Keratinocyte (primary cell): ENCODE measurements around the gene BBS9. TPM values are rescaled to one million over a fixed set of nuclear protein-coding genes. Genes with fewer than 3 reads are reported as not detected.

Source experiments
- DNase-seq: peaks from one replicate; pipeline ENCODE4 v3.0.0-alpha.2; 2011; ENCODE audit warnings: low read depth, missing footprints, low spot score
- FAIRE-seq: peaks from 2 replicates; lab custom pipeline; 2011; peaks lifted over from hg19 to GRCh38; lab: Jason Lieb, UNC
- H2AFZ ChIP-seq: 2 replicates; pipeline ENCODE4 v1.6.0; 2012; ENCODE audit warnings: low read length, control low read depth, inconsistent platforms; ENCODE audit not compliant: control insufficient read depth
- H3K27ac ChIP-seq: 2 replicates; pipeline ENCODE4 v1.5.1; 2011; ENCODE audit warnings: low read length; ENCODE audit not compliant: control insufficient read depth, insufficient read depth
- H3K27me3 ChIP-seq: 3 replicates; pipeline ENCODE4 v1.6.0; 2011; ENCODE audit warnings: low read length; ENCODE audit not compliant: control insufficient read depth, insufficient read depth; ENCODE audit errors: extremely low read depth
- H3K36me3 ChIP-seq, 2 experiments: 2 replicates in 1 of 2; 3 replicates in 1 of 2; pipeline ENCODE4 v1.5.1; 2011; ENCODE audit warnings: low read length in 2 of 2, mild to moderate bottlenecking in 1 of 2; ENCODE audit not compliant: control insufficient read depth in 2 of 2, insufficient read depth in 2 of 2; ENCODE audit errors: extremely low read depth in 1 of 2
- H3K4me1 ChIP-seq: 3 replicates; pipeline ENCODE4 v1.5.1; 2011; ENCODE audit warnings: low read length; ENCODE audit not compliant: control insufficient read depth, insufficient read depth; ENCODE audit errors: extremely low read depth
- H3K4me2 ChIP-seq: 3 replicates; pipeline ENCODE4 v1.6.0; 2011; ENCODE audit warnings: low read depth, low read length; ENCODE audit not compliant: control insufficient read depth, insufficient read depth; ENCODE audit errors: extremely low read depth
- H3K4me3 ChIP-seq, 3 experiments: fragments of 200-600 bp in 1 of 3; sonication (generic) in 1 of 3; 2 replicates in 2 of 3; 3 replicates in 1 of 3; pipeline ENCODE4 v1.5.1; 2011 to 2016; ENCODE audit warnings: low read length in 3 of 3, mild to moderate bottlenecking in 3 of 3, control low read depth in 2 of 3, inconsistent platforms in 1 of 3, low read depth in 1 of 3, mixed read lengths in 1 of 3, mixed run types in 1 of 3, moderate library complexity in 1 of 3; ENCODE audit not compliant: control insufficient read depth in 2 of 3, insufficient read depth in 2 of 3; ENCODE audit errors: extremely low read depth in 1 of 3
- H3K79me2 ChIP-seq: 2 replicates; pipeline ENCODE4 v1.6.0; 2012; ENCODE audit warnings: low read length; ENCODE audit not compliant: control insufficient read depth, insufficient read depth
- H3K9ac ChIP-seq: 3 replicates; pipeline ENCODE4 v1.6.0; 2011; ENCODE audit warnings: low read length; ENCODE audit not compliant: control insufficient read depth, insufficient read depth; ENCODE audit errors: extremely low read depth
- H3K9me1 ChIP-seq: 3 replicates; pipeline ENCODE4 v1.6.0; 2011; ENCODE audit warnings: low read length; ENCODE audit not compliant: control insufficient read depth, insufficient read depth; ENCODE audit errors: extremely low read depth
- H3K9me3 ChIP-seq: 2 replicates; pipeline ENCODE4 v1.5.1; 2012; ENCODE audit warnings: low read depth, low read length; ENCODE audit not compliant: control insufficient read depth
- H4K20me1 ChIP-seq: 3 replicates; pipeline ENCODE4 v1.6.0; 2011; ENCODE audit warnings: low read length; ENCODE audit not compliant: control insufficient read depth, insufficient read depth; ENCODE audit errors: extremely low read depth
- CTCF ChIP-seq, 3 experiments: IDR thresholded peaks in 1 of 3; conservative IDR thresholded peaks in 1 of 3; optimal IDR thresholded peaks in 1 of 3; 2 replicates in 2 of 3; 3 replicates in 1 of 3; pipeline versions ENCODE3 to v1.5.1; 2011; ENCODE audit warnings: low read length in 3 of 3, mild to moderate bottlenecking in 3 of 3, moderate library complexity in 2 of 3, control low read depth in 1 of 3, inconsistent platforms in 1 of 3; ENCODE audit not compliant: insufficient read depth in 2 of 3; ENCODE audit errors: extremely low read depth in 1 of 3
- EZH2 ChIP-seq: IDR thresholded peaks from one replicate; pipeline ENCODE4 v1.6.1; 2012; ENCODE audit warnings: inconsistent platforms, mild to moderate bottlenecking, low read length, moderate library complexity
- dilution Hi-C: fragments of 300-500 bp; cut with MboI; formaldehyde crosslinking; loops from one replicate; pipeline ENCODE4 v1.7.0; 2020; ENCODE audit warnings: low sequenced_read_pairs; ENCODE audit not compliant: extremely low pct_ligation_motif_present
- polyA plus RNA-seq, 5 experiments: library from polyadenylated mRNA; depleted of rRNA in 3 of 5; stranded (reverse) in 3 of 5; stranded (forward) in 1 of 5; unstranded in 1 of 5; fragments of >200 nt; gene quantifications; 1 replicate in 1 of 5; 2 replicates in 3 of 5; 3 replicates in 1 of 5; pipeline versions ENCODE4 v1.2.1 to v1.2.3, GENCODE V29; 2011 to 2012; ENCODE audit warnings: missing spikeins in 2 of 5, low read depth in 1 of 5, low replicate concordance in 1 of 5

The BBS9 gene
- polyA plus RNA-seq, 1 donor (not counting 4 experiments of a cell fraction or from before 2014, with no cell fraction given): 7.6 TPM

- dilution Hi-C loops: no loop called here
- DNase-seq (no peak), FAIRE-seq (no peak)
- peaks cover 13 to 26% of the 10 kb centered on the region in 2 experiments for H3K36me3 ChIP-seq
- no peak overlapping the region for H3K9ac ChIP-seq
- no peaks in the 10 kb centered on the region for H3K9me1 ChIP-seq
- H3K27me3 ChIP-seq: no peaks in the 10 kb centered on the region
- TF ChIP-seq CTCF (optimal IDR thresholded peaks at IDR 0.05 in 1 of 3, IDR thresholded peaks at IDR 0.05 in 1 of 3, conservative IDR thresholded peaks at IDR 0.05 in 1 of 3; ENCODE audit: extremely low read depth in 1 of 3, insufficient read depth in 2 of 3, low read length in 3 of 3) (no peak), EZH2 (no peak)
- no peaks in the 10 kb centered on the region for H3K9me3 ChIP-seq
- peaks cover 42% of the 10 kb centered on the region for H3K79me2 ChIP-seq
- no peak overlapping the region for H3K4me3 ChIP-seq
- H3K4me2 ChIP-seq: no peak overlapping the region
- no peak overlapping the region for H2AFZ ChIP-seq
- H4K20me1 ChIP-seq: no peaks in the 10 kb centered on the region
- H3K27ac ChIP-seq: no peak overlapping the region
- no peaks in the 10 kb centered on the region for H3K4me1 ChIP-seq
Observed at GRCh38 chr7:33101906-33102305, 27.5 kb upstream of the BBS9 start.

- Histone ChIP-seq H3K36me3 (peaks cover 3 to 9% of the 10 kb centered on the region in 2 experiments), H3K4me2 (peak overlapping the region; percentile 97), H3K9me3 (no peaks in the 10 kb centered on the region), H3K27me3 (no peaks in the 10 kb centered on the region), H3K27ac (peak overlapping the region; percentile 71), H3K9me1 (no peaks in the 10 kb centered on the region), H3K79me2 (peaks cover 62% of the 10 kb centered on the region), H3K4me3 (peak overlapping the region in 2 of 3 experiments; percentile 88 to 92), H2AFZ (no peak overlapping the region), H3K9ac (peak overlapping the region; percentile 84), H4K20me1 (no peaks in the 10 kb centered on the region), H3K4me1 (peaks cover 12% of the 10 kb centered on the region)
- no peak for DNase-seq
- dilution Hi-C loops: no loop called here
- peak; percentile 51 for FAIRE-seq
- TF ChIP-seq EZH2 (no peak), CTCF (optimal IDR thresholded peaks at IDR 0.05 in 1 of 3, IDR thresholded peaks at IDR 0.05 in 1 of 3, conservative IDR thresholded peaks at IDR 0.05 in 1 of 3; ENCODE audit: extremely low read depth in 1 of 3, insufficient read depth in 2 of 3, low read length in 3 of 3) (peak; percentile 22 to 58 (median 25))
Observed at GRCh38 chr7:33107136-33108066, 22.0 kb upstream of the BBS9 start.
